ENCODE data around the gene TPD52L2. TPM values are rescaled to one million over a fixed set of nuclear protein-coding genes. Genes with fewer than 3 reads are reported as not detected.
"Not testable (repeated sequence)": the region's sequence is repeated elsewhere in the genome, so short reads cannot be mapped to it uniquely, and the experiment has no call there.

The TPD52L2 gene
- total RNA-seq, 2 experiments from 2014 or later = 58.6 to 58.9 TPM

DNA sequence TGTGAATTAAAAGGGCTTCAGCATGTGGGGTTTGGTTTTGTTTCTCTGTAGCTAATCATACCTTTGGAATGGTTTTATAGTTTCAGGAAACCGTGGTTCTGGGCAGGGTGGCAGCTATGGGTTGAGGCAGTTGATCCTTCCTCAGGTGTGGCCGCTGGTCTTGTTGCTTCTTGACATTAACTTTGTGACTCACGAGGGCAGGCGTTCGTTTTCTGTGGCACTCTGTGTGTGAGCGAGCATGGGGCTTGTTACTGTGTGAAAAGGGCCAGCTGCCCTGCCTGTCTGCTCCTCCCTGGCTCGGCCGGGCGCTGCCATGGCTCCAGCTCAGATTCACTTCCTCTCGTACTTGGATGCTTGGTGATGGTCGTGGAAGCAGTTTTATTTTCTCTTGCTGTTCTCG, 46.1 kb downstream of the TPD52L2 start:
- Mint-ChIP-seq H3K27ac (no peak overlapping the region), H3K27me3 (no peaks in the 10 kb centered on the region), H3K4me3 (no peak overlapping the region), H3K9me3 (peaks cover 1% of the 10 kb centered on the region), H3K4me1 (peaks cover 27% of the 10 kb centered on the region), H3K36me3 (peaks cover 22% of the 10 kb centered on the region)
- DNase-seq = no peak

DNA sequence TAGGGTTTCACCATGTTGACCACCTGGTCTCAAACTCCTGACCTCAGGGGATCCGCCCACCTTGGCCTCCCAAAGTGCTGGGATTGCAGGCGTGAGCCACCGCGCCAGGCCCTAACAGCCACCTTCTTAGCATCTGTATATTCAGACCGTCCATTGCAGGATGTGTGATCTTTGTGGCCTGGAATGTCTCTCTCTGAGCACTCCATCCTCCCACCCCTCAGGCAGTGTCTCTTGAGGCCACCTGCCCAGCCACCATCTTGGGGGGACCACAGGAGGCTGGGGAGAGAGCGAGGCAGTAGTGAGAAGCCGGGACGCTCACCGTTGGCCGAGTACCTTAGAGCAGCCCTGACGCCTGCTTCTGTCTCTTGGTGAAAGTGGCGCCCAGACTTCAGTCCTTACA, 48.7 kb downstream of the TPD52L2 start:
- Mint-ChIP-seq H3K4me1 (peaks cover 32% of the 10 kb centered on the region), H3K27ac (no peak overlapping the region), H3K9me3 (peaks cover 3% of the 10 kb centered on the region), H3K4me3 (no peak overlapping the region), H3K27me3 (no peaks in the 10 kb centered on the region), H3K36me3 (peaks cover 31% of the 10 kb centered on the region)
- no peak for DNase-seq

DNA sequence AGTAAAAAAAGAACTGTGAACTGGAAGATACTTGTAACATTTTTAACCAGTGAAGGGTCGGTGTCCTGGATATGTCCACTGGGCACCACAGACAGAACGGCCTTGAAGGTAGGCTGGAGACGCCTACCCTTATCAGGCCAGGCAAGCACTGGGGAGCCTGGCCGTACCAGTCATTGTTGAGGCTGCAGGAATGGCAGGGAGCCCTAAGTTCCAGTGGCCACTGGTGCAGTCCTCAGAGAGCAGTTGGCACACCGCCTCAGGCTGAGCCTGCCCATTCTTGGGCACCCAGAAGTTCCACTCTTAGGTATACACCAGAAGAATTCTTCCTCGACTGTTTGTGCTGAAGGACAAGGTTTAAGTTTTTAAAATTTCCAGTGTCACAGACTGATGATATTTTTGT, 50.4 kb downstream of the TPD52L2 start:
- H3K4me3 Mint-ChIP-seq = no peak overlapping the region
- no peak overlapping the region for H3K27ac Mint-ChIP-seq
- no peaks in the 10 kb centered on the region for H3K27me3 Mint-ChIP-seq
- peaks cover 3% of the 10 kb centered on the region for H3K9me3 Mint-ChIP-seq
- H3K4me1 Mint-ChIP-seq = peaks cover 23% of the 10 kb centered on the region
- peaks cover 29% of the 10 kb centered on the region for H3K36me3 Mint-ChIP-seq
- no peak for DNase-seq

DNA sequence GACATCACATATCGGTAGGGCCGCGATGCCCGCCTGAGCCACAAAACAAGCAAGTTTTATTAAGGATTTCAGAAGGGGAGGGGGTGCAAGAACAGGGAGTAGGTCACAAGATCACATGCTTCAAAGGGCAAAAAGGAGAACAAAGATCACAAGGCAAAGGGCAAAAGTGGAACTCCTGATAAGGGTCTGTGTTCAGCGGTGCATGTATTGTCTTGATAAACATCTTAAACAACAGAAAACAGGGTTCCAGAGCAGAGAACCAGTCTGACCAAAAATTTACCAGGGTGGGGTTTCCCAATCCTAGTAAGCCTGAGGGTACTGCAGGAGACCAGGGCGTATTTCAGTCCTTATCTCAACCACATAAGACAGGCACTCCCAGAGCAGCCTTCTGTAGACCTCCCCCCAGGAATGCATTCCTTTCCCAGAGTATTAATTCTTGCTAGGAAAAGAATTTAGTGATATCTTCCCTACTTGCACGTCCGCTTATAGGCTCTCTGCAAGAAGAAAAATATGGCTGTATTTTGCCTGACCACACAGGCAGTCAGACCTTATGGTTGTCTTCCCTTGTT, 51.4 kb downstream of the TPD52L2 start:
- H3K4me3 Mint-ChIP-seq, H3K9me3 Mint-ChIP-seq, H3K27ac Mint-ChIP-seq, H3K27me3 Mint-ChIP-seq, DNase-seq: not testable (repeated sequence)
- H3K36me3 Mint-ChIP-seq = peaks cover 29% of the 10 kb centered on the region
- H3K4me1 Mint-ChIP-seq = peaks cover 16% of the 10 kb centered on the region

DNA sequence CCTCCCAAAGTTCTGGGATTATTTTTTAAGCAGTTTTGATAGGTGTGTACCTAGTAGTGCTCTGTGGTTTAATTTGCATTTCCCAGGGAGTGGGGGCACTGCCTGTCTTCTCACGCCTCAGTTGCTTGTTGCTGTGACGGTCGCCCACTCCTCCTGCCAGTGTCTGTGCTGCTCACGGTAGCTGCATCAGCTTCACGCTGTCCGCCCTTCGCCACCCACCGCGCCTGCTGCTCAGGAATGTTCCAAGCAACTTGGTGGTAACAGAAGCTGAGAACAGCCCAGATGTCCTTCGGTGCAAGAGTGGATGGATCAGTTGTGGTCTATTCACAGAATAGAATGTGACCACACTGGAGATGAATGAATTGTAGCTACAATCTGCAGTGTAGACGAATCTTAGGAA, 52.7 kb downstream of the TPD52L2 start:
- Mint-ChIP-seq H3K9me3 (peaks cover 3% of the 10 kb centered on the region), H3K4me1 (peaks cover 11% of the 10 kb centered on the region), H3K27me3 (no peaks in the 10 kb centered on the region), H3K36me3 (peaks cover 29% of the 10 kb centered on the region), H3K4me3 (no peak overlapping the region), H3K27ac (peak overlapping the region; percentile 65)
- no peak for DNase-seq

DNA sequence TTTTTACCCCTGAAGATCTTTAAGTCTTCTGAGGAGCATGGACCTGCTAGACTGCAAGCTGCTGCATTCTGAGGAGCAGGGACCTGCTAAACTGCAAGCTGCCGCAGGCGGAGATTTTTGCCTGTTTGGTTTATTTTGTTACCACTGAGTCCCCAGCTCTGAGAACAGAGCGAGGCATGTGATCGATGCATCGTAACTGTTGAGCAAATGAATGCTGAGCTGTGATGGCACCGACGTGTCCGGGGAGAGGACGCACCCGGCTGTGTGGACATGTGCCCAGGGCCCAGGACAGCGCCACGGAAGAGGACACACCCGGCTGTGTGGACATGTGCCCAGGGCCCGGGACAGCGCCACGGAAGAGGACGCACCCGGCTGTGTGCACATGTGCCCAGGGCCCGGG, 54.1 kb downstream of the TPD52L2 start:
- Mint-ChIP-seq H3K9me3 (peaks cover 3% of the 10 kb centered on the region), H3K4me1 (peaks cover 15% of the 10 kb centered on the region), H3K27ac (no peak overlapping the region), H3K27me3 (no peaks in the 10 kb centered on the region), H3K36me3 (peaks cover 26% of the 10 kb centered on the region), H3K4me3 (no peak overlapping the region)
- DNase-seq = no peak

DNA sequence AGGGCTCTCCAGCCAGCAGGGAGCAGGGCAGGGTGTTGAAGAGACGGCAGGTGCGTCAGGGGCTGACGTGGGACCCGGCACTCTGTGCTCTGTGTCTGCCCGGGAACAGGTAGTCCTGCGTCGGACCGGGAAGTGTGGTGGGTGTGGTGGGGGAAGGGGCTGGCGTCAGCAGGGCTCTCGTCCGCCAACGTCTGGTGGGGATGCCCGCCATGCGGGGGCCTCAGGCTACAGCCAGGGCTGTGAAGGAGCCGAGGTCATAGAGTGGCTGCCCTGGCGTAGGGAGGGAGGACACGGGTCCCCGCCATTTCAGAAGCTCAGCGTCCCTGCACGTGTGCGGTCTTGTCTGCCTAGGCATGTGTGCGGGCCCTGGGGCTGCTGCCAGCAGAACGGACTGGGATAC, 55.2 kb downstream of the TPD52L2 start:
- H3K4me1 Mint-ChIP-seq = peaks cover 16% of the 10 kb centered on the region
- H3K4me3 Mint-ChIP-seq = no peak overlapping the region
- H3K27ac Mint-ChIP-seq = no peak overlapping the region
- peaks cover 3% of the 10 kb centered on the region for H3K9me3 Mint-ChIP-seq
- H3K36me3 Mint-ChIP-seq = peaks cover 19% of the 10 kb centered on the region
- H3K27me3 Mint-ChIP-seq = no peaks in the 10 kb centered on the region
- no peak for DNase-seq

DNA sequence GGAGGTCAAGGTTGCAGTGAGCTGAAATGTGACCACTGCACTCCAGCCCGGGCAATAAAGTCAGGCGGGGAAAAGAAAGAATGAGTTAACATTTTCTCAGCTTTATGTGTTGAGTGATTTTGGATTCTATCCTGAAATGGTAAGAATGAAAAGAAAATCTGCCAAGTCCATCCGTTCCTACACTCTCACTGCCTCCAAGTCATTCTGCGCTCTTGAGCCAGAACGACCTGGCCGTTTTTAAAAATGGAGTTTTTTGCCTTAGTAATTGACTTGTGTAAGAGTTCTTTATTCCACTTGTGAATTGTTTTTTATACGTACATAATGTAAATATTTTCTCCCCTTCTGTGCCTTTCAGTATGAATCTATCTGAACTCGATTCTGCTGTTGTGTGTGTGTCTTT, 58.6 kb downstream of the TPD52L2 start:
- Mint-ChIP-seq H3K4me1 (peaks cover 10% of the 10 kb centered on the region), H3K27me3 (no peaks in the 10 kb centered on the region), H3K4me3 (no peak overlapping the region), H3K36me3 (peaks cover 2% of the 10 kb centered on the region), H3K27ac (no peak overlapping the region), H3K9me3 (no peaks in the 10 kb centered on the region)
- no peak for DNase-seq

DNA sequence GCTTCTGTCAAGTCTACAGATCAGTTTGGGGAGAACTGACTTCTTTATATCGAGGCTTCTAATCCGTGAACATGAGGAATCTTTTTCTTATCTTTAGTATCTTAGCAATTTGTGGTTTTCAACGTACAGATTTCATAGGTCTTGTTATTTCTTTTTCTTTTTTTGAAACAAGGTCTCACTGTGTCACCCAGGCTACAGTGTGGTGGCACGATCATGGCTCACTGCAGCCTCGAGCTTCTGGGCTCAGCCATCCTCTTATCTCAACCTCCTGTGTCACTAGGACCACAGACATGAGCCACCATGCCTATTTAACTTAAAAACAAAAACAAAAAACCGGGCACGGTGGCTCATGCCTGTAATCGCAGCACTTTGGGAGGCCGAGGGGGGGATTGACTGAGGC, 59.2 kb downstream of the TPD52L2 start:
- Mint-ChIP-seq H3K4me1 (peaks cover 10% of the 10 kb centered on the region), H3K4me3 (no peak overlapping the region), H3K36me3 (peaks cover 5% of the 10 kb centered on the region), H3K27me3 (no peaks in the 10 kb centered on the region), H3K9me3 (no peaks in the 10 kb centered on the region), H3K27ac (no peak overlapping the region)
- DNase-seq = no peak

DNA sequence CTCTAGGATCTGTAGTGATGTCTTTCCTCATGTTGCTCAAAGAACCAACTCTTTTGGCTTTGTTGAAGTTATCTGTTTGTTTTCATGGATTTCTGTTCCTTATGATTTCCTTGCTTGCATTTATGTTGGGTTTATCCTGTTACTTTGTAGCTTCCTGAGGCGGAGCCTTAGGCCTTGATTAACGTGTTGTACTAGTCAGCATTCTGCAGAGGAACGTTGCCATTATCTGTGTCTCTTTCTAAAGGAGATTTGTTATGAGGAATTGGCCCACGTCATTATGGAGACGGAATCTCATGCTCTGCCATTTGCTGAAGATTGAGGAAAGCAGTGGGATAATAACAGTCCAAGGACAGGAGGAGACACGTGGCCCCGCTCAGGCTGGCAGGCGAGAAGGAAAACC, 61.2 kb downstream of the TPD52L2 start:
- no peaks in the 10 kb centered on the region for H3K9me3 Mint-ChIP-seq
- no peak overlapping the region for H3K4me3 Mint-ChIP-seq
- no peak for DNase-seq
- no peaks in the 10 kb centered on the region for H3K27me3 Mint-ChIP-seq
- H3K27ac Mint-ChIP-seq = no peak overlapping the region
- H3K36me3 Mint-ChIP-seq = peaks cover 5% of the 10 kb centered on the region
- H3K4me1 Mint-ChIP-seq = peaks cover 10% of the 10 kb centered on the region

DNA sequence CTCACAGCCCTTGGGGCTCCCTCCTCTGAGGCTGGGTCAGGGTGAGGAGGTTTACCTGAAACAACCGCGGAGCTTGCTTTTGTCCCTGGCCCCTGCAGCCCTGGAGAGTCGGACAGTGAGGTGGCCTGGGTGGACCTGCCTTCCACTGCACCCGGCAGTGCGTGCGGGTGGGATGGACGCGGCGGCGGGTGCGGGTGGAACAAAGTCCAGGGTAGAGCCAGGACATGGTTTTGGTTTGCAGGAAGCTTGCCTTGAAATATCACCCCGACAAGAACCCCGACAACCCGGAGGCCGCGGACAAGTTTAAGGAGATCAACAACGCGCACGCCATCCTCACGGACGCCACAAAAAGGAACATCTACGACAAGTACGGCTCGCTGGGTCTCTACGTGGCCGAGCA, 64.0 kb downstream of the TPD52L2 start:
- H3K36me3 Mint-ChIP-seq = peaks cover 15% of the 10 kb centered on the region
- no peak overlapping the region for H3K4me3 Mint-ChIP-seq
- H3K27ac Mint-ChIP-seq = no peak overlapping the region
- H3K4me1 Mint-ChIP-seq = peaks cover 4% of the 10 kb centered on the region
- no peaks in the 10 kb centered on the region for H3K9me3 Mint-ChIP-seq
- DNase-seq = no peak
- H3K27me3 Mint-ChIP-seq = no peaks in the 10 kb centered on the region

DNA sequence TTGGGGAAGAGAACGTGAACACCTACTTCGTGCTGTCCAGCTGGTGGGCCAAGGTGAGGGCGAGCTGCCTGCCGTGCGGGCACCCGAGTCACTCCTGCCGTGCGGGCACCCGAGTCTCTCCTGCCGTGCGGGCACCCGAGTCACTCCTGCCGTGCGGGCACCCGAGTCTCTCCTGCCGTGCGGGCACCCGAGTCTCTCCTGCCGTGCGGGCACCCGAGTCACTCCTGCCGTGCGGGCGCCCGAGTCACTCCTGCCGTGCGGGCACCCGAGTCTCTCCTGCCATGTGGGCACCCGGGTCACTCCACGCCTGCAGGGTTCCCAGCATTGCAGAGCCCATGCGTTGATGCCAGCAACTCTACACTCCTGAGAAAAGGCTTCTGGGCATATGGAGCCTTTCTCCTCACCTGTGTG, 64.4 kb downstream of the TPD52L2 start:
- H3K9me3 Mint-ChIP-seq, H3K27ac Mint-ChIP-seq, H3K27me3 Mint-ChIP-seq, H3K4me3 Mint-ChIP-seq, H3K4me1 Mint-ChIP-seq, DNase-seq: not testable (repeated sequence)
- peaks cover 15% of the 10 kb centered on the region for H3K36me3 Mint-ChIP-seq

DNA sequence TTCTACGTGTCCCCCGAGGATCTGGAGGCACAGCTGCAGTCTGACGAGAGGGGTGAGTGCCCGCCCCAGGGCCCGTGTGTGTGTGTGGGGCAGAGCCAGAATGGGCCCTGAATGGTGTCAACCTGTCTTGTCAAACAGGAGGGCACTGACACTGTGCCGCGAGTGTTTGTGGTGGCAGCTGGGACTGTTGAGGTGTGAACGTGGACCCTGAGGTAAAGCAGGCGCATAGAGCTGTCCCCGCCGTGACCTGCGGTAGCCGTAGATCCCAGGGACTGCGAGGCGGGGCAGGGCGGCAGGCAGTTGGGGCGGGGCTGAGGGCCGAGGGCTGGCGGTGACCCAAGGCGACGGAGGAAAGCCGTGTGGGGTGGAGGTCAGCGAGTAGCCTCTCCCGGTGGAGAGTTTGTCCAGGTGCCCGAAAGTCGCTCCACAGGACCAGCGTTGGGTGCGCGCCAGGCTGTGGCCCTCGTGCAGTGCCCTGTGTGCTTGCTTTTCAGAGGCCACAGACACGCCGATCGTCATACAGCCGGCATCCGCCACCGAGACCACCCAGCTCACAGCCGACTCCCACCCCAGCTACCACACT, 66.0 kb downstream of the TPD52L2 start:
- H3K9me3 Mint-ChIP-seq = no peaks in the 10 kb centered on the region
- H3K27me3 Mint-ChIP-seq = no peaks in the 10 kb centered on the region
- H3K4me3 Mint-ChIP-seq = no peak overlapping the region
- no peak overlapping the region for H3K27ac Mint-ChIP-seq
- DNase-seq = no peak
- peaks cover 15% of the 10 kb centered on the region for H3K36me3 Mint-ChIP-seq
- H3K4me1 Mint-ChIP-seq = no peaks in the 10 kb centered on the region

DNA sequence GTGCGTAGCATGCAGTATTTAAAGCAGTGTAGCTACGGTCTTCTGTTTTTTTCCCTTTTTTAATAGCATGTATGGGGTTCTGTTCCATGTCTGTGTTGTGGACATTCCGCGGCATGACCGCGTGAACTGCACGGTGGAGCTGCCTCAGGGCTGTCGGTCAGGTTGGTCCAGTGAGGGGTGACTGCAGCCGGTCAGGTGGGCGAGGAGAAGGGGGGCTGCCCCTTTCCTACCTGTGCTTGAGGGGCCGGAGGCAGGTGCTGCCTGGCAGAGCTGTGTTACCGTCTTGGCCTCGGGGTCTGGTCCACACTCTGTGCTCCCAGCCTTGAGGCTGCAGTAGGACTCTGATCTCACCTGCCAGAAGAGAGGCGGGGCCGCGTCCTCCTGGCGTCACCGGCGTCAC, 66.7 kb downstream of the TPD52L2 start:
- Mint-ChIP-seq H3K36me3 (peaks cover 15% of the 10 kb centered on the region), H3K4me3 (no peak overlapping the region), H3K27me3 (no peaks in the 10 kb centered on the region), H3K27ac (no peak overlapping the region), H3K4me1 (peaks cover under 1% of the 10 kb centered on the region), H3K9me3 (no peaks in the 10 kb centered on the region)
- no peak for DNase-seq

DNA sequence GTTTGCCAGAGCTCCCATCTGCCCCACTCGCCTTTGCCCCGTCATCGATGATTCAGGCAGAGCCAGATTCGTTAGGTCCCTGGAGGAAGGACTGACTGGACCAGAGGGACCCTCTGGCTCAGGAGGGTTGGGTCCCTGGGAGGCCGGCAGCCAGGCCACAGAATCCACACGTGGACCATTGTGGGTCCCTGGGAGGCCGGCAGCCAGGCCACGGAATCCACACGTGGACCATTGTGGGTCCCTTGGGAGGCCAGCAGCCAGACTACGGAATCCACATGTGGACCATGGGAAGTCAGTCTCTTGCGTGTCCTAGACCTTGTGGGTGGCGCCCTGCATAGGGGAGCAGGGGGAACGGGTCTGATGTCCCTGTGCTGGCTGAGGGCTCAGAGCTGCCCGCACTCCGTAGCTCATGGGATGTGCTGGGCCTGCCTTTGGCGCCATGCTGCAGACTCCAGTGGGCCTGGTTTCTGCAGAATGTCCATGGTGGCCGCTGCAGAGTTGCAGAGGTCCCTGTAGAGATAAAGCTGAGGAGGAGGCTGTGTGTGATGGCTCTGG, 67.6 kb downstream of the TPD52L2 start:
- no peaks in the 10 kb centered on the region for H3K9me3 Mint-ChIP-seq
- DNase-seq = no peak
- no peaks in the 10 kb centered on the region for H3K27me3 Mint-ChIP-seq
- peaks cover 16% of the 10 kb centered on the region for H3K36me3 Mint-ChIP-seq
- H3K27ac Mint-ChIP-seq = no peak overlapping the region
- H3K4me1 Mint-ChIP-seq = peaks cover 2% of the 10 kb centered on the region
- no peak overlapping the region for H3K4me3 Mint-ChIP-seq

DNA sequence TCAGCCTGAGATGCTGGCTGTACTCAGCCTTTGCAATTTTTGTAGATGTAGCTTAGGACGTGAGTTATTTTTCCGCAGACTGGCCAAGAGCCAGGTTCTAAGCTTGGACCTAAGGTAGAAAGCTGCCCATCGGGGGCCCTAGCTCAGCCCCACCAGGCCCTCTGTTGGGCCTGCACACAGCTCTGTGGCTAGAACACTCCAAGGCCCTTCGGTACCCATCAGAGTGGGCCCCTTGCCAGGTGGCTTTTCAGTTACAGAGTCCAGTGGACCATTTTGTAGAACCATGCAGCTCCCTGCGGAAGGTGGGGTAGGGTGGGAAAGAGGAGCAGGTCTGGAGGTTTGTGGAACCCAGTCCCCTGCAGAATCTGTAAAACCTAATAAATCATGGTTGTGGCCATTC, 68.6 kb downstream of the TPD52L2 start:
- Mint-ChIP-seq H3K36me3 (peaks cover 21% of the 10 kb centered on the region), H3K9me3 (no peaks in the 10 kb centered on the region), H3K27me3 (no peaks in the 10 kb centered on the region), H3K4me3 (no peak overlapping the region), H3K27ac (no peak overlapping the region), H3K4me1 (peaks cover 2% of the 10 kb centered on the region)
- DNase-seq = no peak

All from activated naive CD8-positive, alpha-beta T cell treated with anti-CD3 and anti-CD28 coated beads for 36 hours (primary cell).